Measurements from ENCODE around the gene ZNF80.

DNA sequence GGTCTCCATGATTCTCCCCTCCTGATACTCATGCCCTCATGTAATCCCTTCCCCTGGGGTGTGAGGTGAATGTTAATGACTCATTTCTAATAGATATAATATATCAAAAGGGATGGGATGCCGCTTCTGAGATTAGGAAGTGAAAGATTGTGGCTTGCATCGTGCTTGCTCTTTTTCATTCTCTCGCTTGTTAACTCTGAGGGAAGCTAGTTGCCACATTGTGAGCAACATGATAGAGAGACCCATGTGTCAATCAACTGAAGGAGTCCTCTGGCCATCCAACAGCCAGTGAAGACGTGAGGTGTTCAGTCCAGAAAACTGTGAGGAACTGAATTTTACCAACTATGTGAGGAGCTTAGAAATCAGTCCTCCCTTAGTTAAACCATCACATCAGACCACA is 29.6 kb downstream of the ZNF80 start:
- TF ChIP-seq BHLHE40 (IDR thresholded peaks at IDR 0.05; ENCODE audit: low read length) (no peak), JUN (CRISPR knock-in tag; IDR thresholded peaks at IDR 0.05) (no peak), SP1 (IDR thresholded peaks at IDR 0.05) (no peak), SP1 (CRISPR knock-in tag; IDR thresholded peaks at IDR 0.05) (no peak), DMTF1 (CRISPR knock-in tag; IDR thresholded peaks at IDR 0.05) (no peak), ZNF510 (CRISPR knock-in tag; IDR thresholded peaks at IDR 0.05; ENCODE audit: low read depth) (no peak), CBX2 (IDR thresholded peaks at IDR 0.05; ENCODE audit: low read depth, low read length) (no peak), CBX2 (CRISPR knock-in tag; IDR thresholded peaks at IDR 0.05; ENCODE audit: low read depth) (no peak), ZNF512B (CRISPR knock-in tag; IDR thresholded peaks at IDR 0.05; ENCODE audit: borderline replicate concordance) (no peak), RFXAP (CRISPR knock-in tag; IDR thresholded peaks at IDR 0.05; ENCODE audit: borderline replicate concordance) (no peak)
- TF ChIP-seq, protein P1, sequence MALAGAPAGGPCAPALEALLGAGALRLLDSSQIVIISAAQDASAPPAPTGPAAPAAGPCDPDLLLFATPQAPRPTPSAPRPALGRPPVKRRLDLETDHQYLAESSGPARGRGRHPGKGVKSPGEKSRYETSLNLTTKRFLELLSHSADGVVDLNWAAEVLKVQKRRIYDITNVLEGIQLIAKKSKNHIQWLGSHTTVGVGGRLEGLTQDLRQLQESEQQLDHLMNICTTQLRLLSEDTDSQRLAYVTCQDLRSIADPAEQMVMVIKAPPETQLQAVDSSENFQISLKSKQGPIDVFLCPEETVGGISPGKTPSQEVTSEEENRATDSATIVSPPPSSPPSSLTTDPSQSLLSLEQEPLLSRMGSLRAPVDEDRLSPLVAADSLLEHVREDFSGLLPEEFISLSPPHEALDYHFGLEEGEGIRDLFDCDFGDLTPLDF (CRISPR knock-in tag; IDR thresholded peaks at IDR 0.05), result no peak
- TF ChIP-seq, protein P2, sequence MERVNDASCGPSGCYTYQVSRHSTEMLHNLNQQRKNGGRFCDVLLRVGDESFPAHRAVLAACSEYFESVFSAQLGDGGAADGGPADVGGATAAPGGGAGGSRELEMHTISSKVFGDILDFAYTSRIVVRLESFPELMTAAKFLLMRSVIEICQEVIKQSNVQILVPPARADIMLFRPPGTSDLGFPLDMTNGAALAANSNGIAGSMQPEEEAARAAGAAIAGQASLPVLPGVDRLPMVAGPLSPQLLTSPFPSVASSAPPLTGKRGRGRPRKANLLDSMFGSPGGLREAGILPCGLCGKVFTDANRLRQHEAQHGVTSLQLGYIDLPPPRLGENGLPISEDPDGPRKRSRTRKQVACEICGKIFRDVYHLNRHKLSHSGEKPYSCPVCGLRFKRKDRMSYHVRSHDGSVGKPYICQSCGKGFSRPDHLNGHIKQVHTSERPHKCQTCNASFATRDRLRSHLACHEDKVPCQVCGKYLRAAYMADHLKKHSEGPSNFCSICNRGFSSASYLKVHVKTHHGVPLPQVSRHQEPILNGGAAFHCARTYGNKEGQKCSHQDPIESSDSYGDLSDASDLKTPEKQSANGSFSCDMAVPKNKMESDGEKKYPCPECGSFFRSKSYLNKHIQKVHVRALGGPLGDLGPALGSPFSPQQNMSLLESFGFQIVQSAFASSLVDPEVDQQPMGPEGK (CRISPR knock-in tag; IDR thresholded peaks at IDR 0.05), result no peak

Measured in HepG2 (cell line).